Mucosa of stomach (tissue), 1 donor: ENCODE data around the gene CDKN2C.

Experiments
- H3K27me3 ChIP-seq: one replicate; pipeline ENCODE4 v1.7.0; 2013; ENCODE audit warnings: mild to moderate bottlenecking, low read length; ENCODE audit not compliant: control insufficient read depth, insufficient read depth
- H3K36me3 ChIP-seq: one replicate; pipeline ENCODE4 v1.7.0; 2013; ENCODE audit warnings: low read length; ENCODE audit not compliant: control insufficient read depth, insufficient read depth
- H3K4me1 ChIP-seq: one replicate; pipeline ENCODE4 v1.7.0; 2013; ENCODE audit warnings: mild to moderate bottlenecking, low read length; ENCODE audit not compliant: control insufficient read depth, insufficient read depth
- H3K4me3 ChIP-seq: one replicate; pipeline ENCODE4 v1.7.0; 2013; ENCODE audit warnings: low read length
- H3K9ac ChIP-seq: one replicate; pipeline ENCODE4 v1.7.0; 2013; ENCODE audit warnings: mild to moderate bottlenecking, low read length, moderate library complexity
- H3K9me3 ChIP-seq: one replicate; pipeline ENCODE4 v1.7.0; 2013; ENCODE audit warnings: mild to moderate bottlenecking, low read length, moderate library complexity; ENCODE audit not compliant: control insufficient read depth
- donor health status: Pancreatic carcinoma.

CDKN2C gene

GRCh38 chr1:50976890-50977574 lies 7.0 kb downstream of the CDKN2C start:
- Histone ChIP-seq H3K9ac (peak overlapping the region; percentile 73), H3K36me3 (no peaks in the 10 kb centered on the region), H3K9me3 (no peaks in the 10 kb centered on the region), H3K27me3 (peaks cover 16% of the 10 kb centered on the region), H3K4me3 (peak overlapping the region; percentile 79), H3K4me1 (peaks cover 3% of the 10 kb centered on the region)

GRCh38 chr1:50977575-50978143 lies 7.6 kb downstream of the CDKN2C start:
- Histone ChIP-seq H3K4me1 (peaks cover 3% of the 10 kb centered on the region), H3K9me3 (no peaks in the 10 kb centered on the region), H3K27me3 (peaks cover 16% of the 10 kb centered on the region), H3K36me3 (no peaks in the 10 kb centered on the region), H3K4me3 (peak overlapping the region; percentile 79), H3K9ac (peak overlapping the region; percentile 73)

- no peaks in the 10 kb centered on the region for H3K36me3 ChIP-seq
- H3K4me3 ChIP-seq: no peak overlapping the region
- peaks cover 3% of the 10 kb centered on the region for H3K4me1 ChIP-seq
- no peaks in the 10 kb centered on the region for H3K9me3 ChIP-seq
- peak overlapping the region; percentile 68 for H3K9ac ChIP-seq
- peaks cover 16% of the 10 kb centered on the region for H3K27me3 ChIP-seq
Observed at GRCh38 chr1:50978144-50978851, 8.3 kb downstream of the CDKN2C start.

- Histone ChIP-seq H3K36me3 (no peaks in the 10 kb centered on the region), H3K9ac (peak overlapping the region; percentile 28), H3K27me3 (peaks cover 16% of the 10 kb centered on the region), H3K4me1 (peaks cover 3% of the 10 kb centered on the region), H3K4me3 (no peak overlapping the region), H3K9me3 (no peaks in the 10 kb centered on the region)
Observed at GRCh38 chr1:50978852-50979781, 9.1 kb downstream of the CDKN2C start.

GRCh38 chr1:50979937-50980336 lies 9.9 kb downstream of the CDKN2C start:
- Histone ChIP-seq H3K4me1 (peaks cover 3% of the 10 kb centered on the region), H3K27me3 (peaks cover 16% of the 10 kb centered on the region), H3K4me3 (no peak overlapping the region), H3K36me3 (no peaks in the 10 kb centered on the region), H3K9ac (no peak overlapping the region), H3K9me3 (no peaks in the 10 kb centered on the region)

GRCh38 chr1:50980505-50980904 lies 10.5 kb downstream of the CDKN2C start:
- Histone ChIP-seq H3K4me3 (no peak overlapping the region), H3K9ac (no peak overlapping the region)

GRCh38 chr1:50981741-50982140 lies 11.7 kb downstream of the CDKN2C start:
- Histone ChIP-seq H3K9ac (no peak overlapping the region), H3K4me3 (no peak overlapping the region), H3K36me3 (no peaks in the 10 kb centered on the region), H3K4me1 (peaks cover 3% of the 10 kb centered on the region), H3K9me3 (no peaks in the 10 kb centered on the region), H3K27me3 (peaks cover 16% of the 10 kb centered on the region)

More at GRCh38 chr1:50980505-50980904, 10.5 kb downstream of the CDKN2C start:
- Histone ChIP-seq H3K36me3 (no peaks in the 10 kb centered on the region), H3K9me3 (no peaks in the 10 kb centered on the region), H3K27me3 (peaks cover 16% of the 10 kb centered on the region), H3K4me1 (peaks cover 3% of the 10 kb centered on the region)

- H3K9me3 ChIP-seq: no peaks in the 10 kb centered on the region
- no peak overlapping the region for H3K4me3 ChIP-seq
- no peaks in the 10 kb centered on the region for H3K36me3 ChIP-seq
- H3K27me3 ChIP-seq: peaks cover 7% of the 10 kb centered on the region
- no peak overlapping the region for H3K9ac ChIP-seq
- no peaks in the 10 kb centered on the region for H3K4me1 ChIP-seq
Observed at GRCh38 chr1:50982611-50983010, 12.6 kb downstream of the CDKN2C start.

- H3K27me3 ChIP-seq: peaks cover 3% of the 10 kb centered on the region
- H3K4me1 ChIP-seq: no peaks in the 10 kb centered on the region
- H3K4me3 ChIP-seq: no peak overlapping the region
- no peaks in the 10 kb centered on the region for H3K36me3 ChIP-seq
- H3K9me3 ChIP-seq: no peaks in the 10 kb centered on the region
- H3K9ac ChIP-seq: no peak overlapping the region
Observed at GRCh38 chr1:50983219-50983802, 13.3 kb downstream of the CDKN2C start.

- no peak overlapping the region for H3K9ac ChIP-seq
- no peaks in the 10 kb centered on the region for H3K9me3 ChIP-seq
- H3K27me3 ChIP-seq: no peaks in the 10 kb centered on the region
- H3K4me3 ChIP-seq: no peak overlapping the region
- no peaks in the 10 kb centered on the region for H3K4me1 ChIP-seq
- no peaks in the 10 kb centered on the region for H3K36me3 ChIP-seq
Observed at GRCh38 chr1:50985094-50985493, 15.0 kb downstream of the CDKN2C start.

- Histone ChIP-seq H3K27me3 (no peaks in the 10 kb centered on the region), H3K9me3 (no peaks in the 10 kb centered on the region), H3K4me1 (no peaks in the 10 kb centered on the region), H3K4me3 (no peak overlapping the region), H3K36me3 (no peaks in the 10 kb centered on the region), H3K9ac (no peak overlapping the region)
Observed at GRCh38 chr1:50986653-50987052, 16.6 kb downstream of the CDKN2C start.
